HG03135 (cell line): ENCODE results near the gene ANAPC5.
"Not testable (repeated sequence)": the region's sequence is repeated elsewhere in the genome, so short reads cannot be mapped to it uniquely, and the experiment has no call there.

Experiments
- ATAC-seq: cut with Tn5 transposase; IDR thresholded peaks from one replicate; pipeline ENCODE4 v1.9.1; 2021; ENCODE audit warnings: mild to moderate bottlenecking, moderate library complexity; ENCODE audit not compliant: unreplicated experiment

The ANAPC5 gene, protein sequence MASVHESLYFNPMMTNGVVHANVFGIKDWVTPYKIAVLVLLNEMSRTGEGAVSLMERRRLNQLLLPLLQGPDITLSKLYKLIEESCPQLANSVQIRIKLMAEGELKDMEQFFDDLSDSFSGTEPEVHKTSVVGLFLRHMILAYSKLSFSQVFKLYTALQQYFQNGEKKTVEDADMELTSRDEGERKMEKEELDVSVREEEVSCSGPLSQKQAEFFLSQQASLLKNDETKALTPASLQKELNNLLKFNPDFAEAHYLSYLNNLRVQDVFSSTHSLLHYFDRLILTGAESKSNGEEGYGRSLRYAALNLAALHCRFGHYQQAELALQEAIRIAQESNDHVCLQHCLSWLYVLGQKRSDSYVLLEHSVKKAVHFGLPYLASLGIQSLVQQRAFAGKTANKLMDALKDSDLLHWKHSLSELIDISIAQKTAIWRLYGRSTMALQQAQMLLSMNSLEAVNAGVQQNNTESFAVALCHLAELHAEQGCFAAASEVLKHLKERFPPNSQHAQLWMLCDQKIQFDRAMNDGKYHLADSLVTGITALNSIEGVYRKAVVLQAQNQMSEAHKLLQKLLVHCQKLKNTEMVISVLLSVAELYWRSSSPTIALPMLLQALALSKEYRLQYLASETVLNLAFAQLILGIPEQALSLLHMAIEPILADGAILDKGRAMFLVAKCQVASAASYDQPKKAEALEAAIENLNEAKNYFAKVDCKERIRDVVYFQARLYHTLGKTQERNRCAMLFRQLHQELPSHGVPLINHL

DNA sequence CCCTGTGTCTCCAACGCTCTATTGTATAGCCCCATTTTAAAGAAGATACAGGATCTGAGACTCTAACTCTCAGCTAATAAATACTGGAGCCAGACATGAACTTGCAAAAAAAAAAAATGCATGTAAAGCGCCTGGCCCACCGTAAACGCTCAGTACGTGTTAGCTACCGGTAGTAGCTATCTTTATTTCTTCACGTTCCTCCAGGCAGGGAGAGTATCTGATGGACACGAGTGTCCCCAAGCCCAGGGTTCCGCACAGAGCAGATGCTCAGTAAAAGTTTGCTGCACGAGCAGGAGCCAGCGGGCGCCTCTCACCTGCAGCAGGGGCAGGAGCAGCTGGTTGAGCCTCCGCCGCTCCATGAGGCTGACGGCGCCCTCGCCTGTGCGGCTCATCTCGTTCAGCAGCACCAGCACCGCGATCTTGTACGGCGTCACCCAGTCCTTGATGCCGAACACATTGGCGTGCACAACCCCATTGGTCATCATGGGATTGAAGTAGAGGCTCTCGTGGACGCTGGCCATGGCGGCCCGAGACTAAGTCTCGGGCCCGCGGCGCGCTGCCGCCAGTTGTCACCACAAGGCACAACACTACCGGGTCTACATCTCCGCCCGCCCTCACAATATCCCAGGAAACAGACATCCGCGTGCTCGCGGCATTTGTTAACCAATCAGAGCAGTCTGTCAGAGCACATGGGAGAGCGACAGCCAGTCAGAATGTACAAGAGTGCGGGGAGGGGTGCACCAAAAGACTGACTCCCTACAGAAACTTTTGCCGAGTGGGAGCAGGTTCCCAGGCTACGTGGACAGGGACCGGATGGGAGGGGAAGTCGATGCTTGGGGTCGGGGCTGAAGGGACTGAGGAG, at the start of gene ANAPC5:
ANAPC5 (minus strand) TSS at position 592 of the 862 bp plus-strand sequence; CDS start at position 521, 71 bp downstream.
- peak; percentile 99 for ATAC-seq

DNA sequence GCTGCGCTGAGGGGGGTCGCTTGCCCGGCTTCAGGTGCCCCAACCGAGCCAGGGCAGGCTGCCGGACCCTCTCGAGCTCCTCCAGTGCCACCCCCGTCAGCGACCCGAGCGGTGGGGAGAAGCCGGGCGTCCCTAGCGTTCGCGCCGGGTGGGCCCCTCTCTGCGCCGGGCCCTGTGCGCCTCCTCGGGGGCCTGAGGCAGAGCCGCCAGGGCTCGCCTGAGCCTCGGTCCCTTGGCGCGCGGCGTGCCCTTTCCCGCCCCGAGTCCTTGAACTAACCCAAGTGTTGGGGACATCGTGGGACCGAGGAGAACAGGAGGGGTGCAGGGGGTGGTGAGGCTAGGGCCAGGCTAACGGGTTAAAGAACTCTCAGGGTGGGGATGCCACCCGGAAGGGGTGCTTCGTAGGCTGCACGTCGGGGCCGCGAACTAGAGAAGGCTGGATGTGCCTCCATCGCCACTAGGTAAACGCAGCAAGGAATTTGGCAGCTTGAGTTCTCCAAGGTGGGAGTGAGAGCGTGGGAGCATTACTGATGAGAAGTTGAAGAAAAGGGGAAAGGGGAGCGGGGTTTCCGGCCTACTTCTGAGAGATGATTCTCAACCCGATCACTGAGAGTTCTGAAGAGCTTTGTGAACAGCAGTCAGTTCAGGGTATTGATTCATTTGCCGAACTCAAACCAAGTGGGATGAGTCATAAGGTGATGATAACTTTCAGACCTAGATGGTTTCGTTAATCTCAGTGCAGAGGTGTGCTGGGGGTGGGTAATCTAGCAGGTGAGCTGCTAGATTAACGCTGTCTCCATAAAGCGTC, 48.3 kb upstream of the ANAPC5 start:
- ATAC-seq, result peak; percentile 46

DNA sequence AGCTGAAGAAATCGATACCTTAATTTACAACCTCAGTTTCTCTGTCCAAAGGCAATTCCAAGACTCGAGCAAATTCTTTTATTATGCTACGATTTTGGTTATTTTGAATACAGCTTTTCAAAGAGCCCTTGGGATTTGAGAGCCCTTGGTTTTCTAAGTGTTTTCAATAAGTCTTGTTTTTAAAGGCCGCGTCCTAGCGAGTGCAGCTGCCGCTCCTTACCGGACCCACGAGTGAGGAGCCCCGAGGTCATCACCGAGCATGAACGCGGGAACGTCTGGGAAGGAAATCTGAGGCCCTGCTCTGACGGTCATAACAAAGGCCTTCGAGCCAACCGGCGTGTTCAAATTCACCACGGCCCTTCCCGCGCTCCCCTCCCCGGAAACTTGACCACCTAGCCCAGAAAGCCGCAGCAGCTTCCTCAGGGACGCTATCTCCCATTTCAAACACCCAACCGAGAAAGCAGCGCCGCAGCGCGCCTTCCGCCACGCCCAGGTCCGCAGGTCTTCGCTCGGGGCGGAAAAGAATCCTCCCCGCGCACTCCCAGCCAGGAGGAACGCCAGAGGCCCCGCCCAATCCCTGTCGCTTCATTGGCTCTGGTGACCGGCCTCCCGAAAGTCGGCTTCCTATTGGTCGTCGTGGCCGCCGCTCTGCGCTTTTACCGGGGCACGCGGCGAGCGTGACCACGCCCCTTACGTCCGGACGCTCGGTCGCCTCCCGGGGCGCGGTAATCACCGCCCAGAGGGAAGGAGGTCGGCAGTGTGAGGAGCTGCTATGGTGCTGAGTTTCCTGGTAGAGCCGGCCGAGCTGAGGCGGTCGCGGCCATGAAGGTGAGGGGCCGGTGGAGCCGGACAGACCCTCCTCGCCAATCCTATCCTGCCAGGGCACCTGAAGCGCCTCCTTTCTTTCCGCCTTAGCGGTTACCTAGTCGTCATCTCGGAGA, 47.5 kb upstream of the ANAPC5 start, which contains the start of gene RNF34:
RNF34 (plus strand) TSS at position 728 of the 941 bp plus-strand sequence; CDS start at position 823, 95 bp downstream.
- ATAC-seq, result peak; percentile 94

DNA sequence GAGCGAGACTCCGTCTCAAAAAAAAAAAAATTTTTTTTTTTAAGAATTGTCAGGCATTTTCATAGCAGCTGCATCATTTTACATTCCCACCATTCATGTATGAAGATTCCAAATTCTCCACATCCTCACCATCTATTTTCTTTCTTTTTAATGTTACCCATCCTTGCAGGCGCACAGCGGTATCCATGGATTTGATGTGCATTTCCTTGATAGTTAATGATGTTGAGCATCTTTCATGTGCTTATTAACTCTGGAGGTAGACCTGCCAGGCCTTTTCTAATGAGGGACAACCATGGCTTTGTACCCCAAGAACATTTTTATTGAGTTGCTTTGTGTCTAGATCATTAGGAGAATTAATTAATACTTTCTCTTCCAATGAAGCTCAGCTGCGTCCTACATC, 46.1 kb upstream of the ANAPC5 start:
- ATAC-seq, result no peak

DNA sequence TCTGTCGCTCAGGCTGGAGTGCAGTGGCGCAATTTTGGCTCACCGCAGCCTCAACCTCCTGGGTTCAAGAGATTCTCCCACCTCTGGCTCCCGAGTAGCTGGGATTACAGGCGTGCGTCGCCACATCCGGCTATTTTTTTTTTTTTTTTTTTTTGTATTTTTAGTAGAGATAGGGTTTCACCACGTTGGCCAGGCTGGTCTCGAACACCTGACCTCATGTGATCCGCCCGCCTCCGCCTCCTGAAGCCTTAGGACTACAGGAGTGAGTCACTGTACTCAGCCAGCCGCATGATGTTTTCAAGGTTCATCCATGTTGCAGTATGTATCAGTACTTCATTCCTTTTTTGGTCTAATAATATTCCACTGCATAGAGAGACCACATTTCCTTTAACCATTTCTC, 45.3 kb upstream of the ANAPC5 start:
- ATAC-seq, result no peak

DNA sequence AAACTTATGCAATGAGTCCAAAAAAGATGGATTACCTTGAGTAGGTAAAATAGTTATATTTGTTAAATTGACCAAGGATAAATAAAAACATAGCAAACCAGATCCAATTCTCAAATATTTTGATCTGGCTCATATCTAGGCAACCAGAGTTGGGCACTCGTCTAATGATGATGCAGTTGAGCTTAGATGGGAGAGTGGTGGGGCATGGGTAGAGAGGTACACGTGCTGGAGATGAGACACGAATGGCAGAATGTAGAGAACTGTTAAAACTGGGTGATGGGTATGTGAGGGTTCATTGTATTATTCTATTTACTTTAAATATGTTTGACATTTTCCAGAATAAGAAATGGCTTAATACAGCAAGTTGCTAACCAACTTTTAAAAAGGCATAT, 40.1 kb upstream of the ANAPC5 start:
- no peak for ATAC-seq

DNA sequence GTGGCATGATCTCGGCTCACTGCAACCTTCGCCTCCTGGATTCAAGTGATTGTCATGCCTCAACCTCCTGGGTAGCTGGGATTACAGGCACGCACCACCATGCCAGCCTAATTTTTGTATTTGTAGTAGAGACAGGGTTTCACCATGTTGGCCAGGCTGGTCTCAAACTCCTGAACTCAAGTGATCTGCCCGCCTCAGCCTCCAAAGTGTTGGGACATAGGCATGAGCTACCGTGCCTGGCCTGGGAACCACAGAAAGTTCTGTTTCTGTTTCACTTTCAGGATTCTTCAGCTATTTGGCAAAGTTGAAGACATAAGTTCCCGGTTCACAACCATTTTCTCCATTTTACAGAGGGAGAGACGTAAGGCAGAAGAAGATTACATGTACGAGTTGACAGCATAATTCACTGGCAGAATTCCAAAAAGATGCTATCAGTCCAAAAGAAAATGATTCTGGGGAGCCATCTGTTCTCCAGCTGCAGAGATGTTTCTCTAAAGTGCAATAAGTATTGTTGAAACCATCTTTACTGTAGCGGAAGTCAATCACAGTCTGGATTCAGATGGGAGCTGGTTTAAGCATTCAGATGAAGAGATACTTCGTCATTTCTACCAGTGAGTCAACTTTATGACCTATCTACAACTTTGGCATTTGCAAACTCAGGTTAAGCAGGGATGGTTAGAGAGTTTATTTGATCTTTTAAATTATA, 39.6 kb upstream of the ANAPC5 start:
- ATAC-seq, result peak; percentile 59

DNA sequence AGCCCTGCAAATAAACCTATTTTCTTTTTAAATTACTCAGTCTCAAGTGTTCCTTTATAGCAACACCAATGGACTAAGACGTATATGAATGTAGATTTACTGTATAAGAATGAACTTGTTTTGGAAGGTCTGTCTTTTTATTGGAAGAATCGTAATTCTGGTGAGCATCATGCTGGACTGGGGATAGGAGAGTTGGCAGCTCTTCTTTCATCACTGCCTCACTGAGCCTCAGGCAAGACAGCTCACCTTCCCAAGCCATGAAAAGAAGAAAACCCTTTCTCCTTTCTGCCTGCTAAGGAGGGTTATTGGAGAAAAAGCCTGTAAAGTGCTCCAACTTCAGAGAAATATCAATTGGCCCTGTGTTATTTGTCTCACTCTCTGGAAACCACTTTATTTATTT, 38.6 kb upstream of the ANAPC5 start:
- ATAC-seq, result no peak

DNA sequence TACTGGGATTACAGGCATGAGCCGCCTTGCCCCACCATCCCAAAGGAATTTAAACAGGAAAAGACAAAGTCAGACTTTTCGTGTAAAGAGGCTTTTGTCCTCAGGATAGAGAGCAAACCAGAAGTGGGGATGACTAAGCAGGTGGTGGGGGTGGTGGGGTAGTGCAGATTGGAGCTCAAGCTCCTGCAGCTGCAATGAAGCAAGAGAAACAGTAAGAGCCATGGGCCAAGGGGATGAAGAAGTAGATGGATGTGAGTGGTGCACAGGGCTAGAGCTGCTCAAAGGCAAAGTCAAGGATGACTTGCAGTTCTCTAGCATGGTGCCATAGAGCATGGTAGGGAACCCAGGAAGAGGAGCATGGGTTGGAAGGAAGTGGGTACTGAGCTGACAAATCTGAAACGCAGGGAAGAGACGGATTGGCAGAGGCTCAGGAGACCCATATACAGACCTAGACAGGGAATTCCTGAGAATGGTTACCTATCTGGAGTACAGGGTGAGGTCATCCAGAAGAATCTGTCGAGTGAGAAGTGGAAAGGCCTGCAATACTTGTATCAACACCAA, 36.3 kb upstream of the ANAPC5 start:
- ATAC-seq, result no peak

DNA sequence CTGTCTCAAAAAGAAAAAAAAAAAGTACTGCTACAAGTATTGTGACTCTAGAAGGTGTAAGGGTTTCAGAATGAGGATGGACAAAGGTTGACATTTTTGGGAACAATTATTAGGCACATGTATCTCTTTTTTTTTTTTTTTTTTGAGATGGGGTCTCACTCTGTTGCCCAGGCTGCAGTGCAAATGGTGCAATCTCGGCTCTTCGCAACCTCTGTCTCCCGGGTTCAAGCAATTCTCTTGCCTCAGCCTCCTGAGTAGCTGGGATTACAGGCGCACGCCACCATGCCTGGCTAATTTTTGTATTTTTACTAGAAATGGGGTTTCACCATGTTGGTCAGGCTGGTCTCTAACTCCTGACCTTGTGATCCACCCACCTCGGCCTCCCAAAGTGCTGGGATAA, 32.7 kb upstream of the ANAPC5 start:
- ATAC-seq, result not testable (repeated sequence)

DNA sequence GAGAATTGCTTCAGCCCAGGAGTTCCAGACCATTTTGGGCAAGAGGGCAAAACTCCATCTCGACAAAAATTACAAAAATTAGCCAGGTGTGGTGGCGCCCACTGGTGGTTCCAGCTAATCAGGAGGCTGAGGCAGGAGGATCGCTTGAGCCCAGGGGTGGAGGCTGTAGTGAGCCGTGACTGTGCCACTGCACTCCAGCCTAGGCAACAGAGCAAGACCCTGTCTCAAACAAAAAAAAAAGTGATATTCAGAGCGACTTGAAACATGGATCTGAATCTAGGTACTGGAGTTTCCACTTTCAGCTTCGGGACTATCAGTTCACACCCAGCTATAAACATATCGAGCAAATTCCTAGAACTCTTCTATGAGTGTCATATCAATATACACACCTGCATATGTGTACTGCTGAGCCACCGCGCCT, 31.4 kb upstream of the ANAPC5 start:
- no peak for ATAC-seq

DNA sequence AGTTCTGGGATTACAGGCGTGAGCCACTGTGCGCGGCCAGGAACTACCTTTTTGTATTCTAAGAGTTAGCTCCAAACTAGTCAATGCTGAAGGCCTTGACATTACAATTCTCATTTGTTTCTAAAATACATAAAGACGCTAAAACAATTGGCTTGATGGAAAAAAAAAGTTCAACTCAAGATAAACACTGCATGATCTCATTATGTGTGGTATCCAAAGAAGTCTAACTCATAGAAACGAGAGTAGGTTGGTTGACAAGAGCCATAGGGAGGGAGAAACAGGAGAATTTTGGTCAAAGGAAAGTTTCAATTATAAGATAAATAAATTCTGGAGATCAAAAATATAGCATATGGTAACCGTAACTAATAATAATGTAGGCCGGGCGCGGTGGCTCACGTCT, 27.7 kb upstream of the ANAPC5 start:
- ATAC-seq, result no peak

DNA sequence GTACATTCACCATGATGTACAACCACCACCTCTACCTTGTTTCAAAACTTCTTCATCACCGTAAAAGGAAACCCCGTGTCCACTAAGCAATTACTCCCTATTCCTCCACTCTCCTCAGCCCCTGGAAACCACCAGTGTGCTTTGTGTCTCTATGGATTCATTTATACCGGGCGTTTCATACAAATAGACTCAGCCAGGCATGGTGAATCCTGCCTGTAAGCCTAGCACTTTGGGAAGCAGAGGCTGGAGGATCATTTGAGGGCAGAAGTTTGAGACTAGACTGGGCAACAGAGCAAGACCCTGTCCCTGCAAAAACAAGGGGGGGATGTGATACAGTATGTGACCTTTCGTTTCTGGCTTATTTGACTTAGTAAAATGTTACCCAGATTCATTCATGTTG, 26.5 kb upstream of the ANAPC5 start:
- no peak for ATAC-seq

DNA sequence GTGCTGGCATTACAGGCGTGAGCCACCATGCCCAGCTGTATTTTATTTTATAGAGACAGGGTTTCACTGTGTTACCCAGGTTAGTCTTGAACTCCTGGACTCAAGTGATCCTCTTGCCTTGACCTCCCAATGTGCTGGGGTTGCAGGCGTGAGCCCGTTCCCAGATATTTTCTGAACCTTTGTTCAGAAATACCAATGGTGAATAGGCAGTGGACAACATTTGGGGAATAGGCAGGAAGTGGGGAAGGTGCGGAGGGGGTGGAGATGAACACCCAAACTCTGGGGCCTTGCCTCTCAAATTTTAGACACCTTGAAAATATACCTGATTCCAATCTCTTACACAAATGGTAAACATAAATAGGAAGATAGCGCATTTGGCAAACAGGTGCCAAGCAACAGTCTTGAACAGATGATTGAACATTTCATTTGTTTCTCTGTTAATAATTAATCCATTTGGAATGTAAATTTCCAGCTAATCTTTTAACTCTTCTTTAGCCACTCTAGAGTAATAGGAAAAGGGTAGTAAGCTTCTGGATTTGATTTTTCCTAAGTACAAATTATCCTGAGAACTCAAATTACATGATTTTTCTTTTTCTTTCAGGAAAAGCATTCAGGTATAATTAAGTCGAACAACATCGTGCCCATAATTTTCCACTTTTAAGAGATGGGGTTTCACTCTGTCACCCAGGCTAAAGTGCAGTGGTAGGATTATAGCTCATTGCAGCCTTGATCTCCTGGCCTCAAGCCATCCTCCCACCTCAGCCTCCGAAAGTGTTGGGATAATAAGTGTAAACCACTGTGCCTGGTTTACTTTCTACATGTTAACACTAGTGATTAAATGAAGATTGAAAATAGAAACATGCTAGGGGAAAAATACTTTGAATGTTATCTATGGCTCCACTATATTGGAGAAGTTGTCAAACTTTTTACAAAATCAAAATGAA, 24.8 kb upstream of the ANAPC5 start:
- no peak for ATAC-seq

DNA sequence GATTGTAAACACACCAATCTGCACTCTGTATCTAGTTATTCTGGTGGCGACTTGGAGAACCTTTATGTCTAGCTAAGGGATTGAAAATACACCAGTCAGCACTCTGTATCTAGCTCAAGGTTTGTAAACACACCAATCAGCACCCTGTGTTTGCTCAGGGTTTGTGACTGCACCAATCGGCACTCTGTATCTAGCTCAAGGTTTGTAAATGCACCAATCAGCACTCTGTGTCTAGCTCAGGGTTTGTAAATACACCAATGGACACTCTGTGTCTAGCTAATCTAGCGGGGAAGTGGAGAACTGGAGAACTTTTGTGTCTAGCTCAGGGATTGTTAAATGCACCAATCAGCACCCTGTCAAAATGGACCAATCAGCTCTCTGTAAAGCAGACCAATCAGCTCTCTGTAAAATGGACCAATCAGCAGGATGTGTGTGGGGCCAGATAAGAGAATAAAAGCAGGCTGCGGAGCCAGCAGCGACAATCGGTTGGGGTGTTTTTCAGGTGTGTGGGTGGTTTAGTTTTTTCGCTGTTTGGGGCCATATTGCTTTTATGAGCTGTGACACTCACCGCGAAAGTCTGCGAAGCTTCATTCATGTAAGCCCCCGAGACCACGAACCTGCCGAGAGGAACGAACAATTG, 22.9 kb upstream of the ANAPC5 start:
- not testable (repeated sequence) for ATAC-seq

DNA sequence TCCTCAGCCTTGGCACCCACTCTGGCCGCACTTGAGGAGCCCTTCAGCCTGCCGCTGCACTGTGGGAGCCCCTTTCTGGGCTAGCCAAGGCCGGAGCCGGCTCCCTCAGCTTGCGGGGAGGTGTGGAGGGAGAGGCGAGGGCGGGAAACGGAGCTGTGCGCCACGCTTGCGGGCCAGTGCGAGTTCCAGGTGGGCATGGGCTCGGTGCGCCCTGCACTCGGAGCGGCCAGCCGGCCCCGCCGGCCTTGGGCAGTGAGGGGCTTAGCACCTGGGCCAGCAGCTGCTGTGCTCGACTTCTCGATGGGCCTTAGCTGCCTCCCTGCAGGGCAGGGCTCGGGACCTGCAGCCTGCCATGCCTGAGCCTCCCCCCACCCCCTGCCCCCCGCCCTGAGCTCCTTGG, 22.1 kb upstream of the ANAPC5 start:
- not testable (repeated sequence) for ATAC-seq

DNA sequence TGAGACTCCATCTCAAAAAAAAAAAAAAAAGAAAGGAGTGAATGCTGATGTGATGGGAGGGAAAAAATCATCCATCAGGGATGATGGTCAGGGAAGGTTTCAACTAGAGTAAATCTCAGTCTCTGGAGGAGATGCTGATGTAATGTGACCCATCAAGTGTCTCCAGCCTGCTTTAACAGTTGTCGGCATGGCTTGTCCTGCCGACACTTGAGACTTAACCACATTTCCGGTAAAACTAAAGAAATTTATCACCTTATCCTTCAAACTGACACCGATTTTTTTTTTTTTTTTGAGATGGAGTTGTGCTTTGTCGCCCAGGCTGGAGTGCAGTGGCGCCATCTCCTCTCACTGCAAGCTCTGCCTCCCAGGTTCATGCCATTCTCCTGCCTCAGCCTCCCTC, 21.5 kb upstream of the ANAPC5 start:
- ATAC-seq, result no peak
